GM12872 (cell line): Measurements from ENCODE around the gene ANKRD22.

Experiments used
- TF ChIP-seq, protein P1 (sequence below): IDR thresholded peaks from 3 replicates; pipeline ENCODE4 v1.5.1; 2011; ENCODE audit warnings: low read depth, mild to moderate bottlenecking, low read length, moderate library complexity; ENCODE audit not compliant: insufficient read depth

The ANKRD22 gene

DNA sequence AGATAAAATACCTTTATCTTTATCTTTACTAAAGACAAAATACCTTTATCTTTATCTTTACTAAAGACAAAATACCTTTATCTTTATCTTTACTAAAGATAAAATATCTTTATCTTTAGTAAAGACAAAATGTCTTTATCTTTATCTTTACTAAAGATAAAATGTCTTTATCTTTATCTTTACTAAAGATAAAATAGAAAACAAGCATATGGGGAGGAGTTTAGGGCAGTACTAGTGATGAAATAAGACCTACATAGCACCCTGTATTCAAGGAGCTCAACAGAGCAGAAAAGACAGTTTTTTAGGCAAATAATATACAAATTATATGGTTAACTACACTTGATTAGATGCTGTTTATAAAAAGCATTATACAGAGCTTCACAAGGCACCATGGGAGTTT is 19.3 kb downstream of the ANKRD22 start:
- TF ChIP-seq, protein P1, sequence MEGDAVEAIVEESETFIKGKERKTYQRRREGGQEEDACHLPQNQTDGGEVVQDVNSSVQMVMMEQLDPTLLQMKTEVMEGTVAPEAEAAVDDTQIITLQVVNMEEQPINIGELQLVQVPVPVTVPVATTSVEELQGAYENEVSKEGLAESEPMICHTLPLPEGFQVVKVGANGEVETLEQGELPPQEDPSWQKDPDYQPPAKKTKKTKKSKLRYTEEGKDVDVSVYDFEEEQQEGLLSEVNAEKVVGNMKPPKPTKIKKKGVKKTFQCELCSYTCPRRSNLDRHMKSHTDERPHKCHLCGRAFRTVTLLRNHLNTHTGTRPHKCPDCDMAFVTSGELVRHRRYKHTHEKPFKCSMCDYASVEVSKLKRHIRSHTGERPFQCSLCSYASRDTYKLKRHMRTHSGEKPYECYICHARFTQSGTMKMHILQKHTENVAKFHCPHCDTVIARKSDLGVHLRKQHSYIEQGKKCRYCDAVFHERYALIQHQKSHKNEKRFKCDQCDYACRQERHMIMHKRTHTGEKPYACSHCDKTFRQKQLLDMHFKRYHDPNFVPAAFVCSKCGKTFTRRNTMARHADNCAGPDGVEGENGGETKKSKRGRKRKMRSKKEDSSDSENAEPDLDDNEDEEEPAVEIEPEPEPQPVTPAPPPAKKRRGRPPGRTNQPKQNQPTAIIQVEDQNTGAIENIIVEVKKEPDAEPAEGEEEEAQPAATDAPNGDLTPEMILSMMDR = no peak

DNA sequence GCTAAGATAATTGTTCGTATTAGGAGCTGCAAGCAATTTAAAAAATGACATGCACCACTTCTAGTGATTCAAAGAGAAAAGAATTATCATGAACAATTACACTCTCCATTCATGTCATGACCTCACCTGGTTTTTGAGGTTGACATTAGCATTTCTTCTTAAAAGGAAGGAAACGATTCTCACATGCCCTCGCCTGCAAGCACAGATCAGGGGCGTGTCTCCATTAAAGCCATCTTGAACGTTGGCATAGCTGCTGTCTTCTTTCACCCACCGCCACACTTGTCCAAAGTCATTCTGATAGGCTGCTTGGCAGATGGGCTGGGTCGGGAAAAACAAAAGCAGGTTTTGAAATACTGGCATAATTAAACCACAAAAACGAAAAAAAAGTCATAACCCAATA is 19.9 kb downstream of the ANKRD22 start:
- TF ChIP-seq, protein P1 = no peak

- TF ChIP-seq, protein P1 = no peak
Measured at GRCh38 chr10:88830643-88831268, 20.9 kb downstream of the ANKRD22 start.

- TF ChIP-seq, protein P1 = no peak
Measured at GRCh38 chr10:88828310-88828709, 23.3 kb downstream of the ANKRD22 start.

DNA sequence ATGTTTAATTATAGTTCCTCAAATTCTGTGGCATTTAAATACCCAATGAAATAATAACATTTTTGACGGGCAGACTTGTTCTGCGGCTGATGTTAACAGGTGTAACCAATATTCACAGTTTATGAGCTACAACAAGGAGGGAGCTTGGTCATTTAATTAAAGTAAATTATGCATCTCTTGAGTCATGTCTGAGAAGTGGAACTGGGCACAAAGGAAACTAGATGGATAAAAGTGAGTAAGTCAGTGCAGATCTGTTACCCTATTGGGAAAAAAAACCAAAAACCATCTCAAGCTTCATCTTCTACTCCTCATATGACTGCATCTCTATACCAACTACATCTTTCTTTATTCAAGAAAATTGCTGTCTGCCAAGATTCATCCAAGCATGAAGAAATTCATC is 24.0 kb downstream of the ANKRD22 start:
- TF ChIP-seq, protein P1 = no peak

DNA sequence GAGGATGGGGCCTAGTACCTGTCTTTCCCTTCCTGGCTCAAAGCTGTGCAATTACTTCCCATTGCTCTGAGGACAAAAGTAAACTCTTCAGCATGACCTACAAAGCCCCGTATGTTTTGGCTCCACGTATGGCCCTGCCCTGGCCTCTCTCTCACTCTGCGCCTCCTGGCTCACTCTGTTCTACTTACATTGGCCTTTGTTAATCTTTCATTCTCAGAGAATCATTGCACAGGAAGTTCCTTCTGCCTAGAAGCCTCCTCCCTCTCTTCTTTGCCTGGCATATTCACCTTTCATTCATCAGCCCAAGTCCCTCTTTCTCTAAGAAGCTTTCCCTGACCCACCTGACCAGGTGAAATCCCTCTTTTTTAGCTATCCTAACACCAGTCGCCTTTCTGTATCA is 25.3 kb downstream of the ANKRD22 start:
- TF ChIP-seq, protein P1 = no peak

- TF ChIP-seq, protein P1 = no peak
Measured at GRCh38 chr10:88820748-88821401, 30.8 kb downstream of the ANKRD22 start.
